Measurements from ENCODE around the gene PREX1.

GRCh38 chr20:48731536-48731935 lies 96.3 kb downstream of the PREX1 start:
- TF ChIP-seq CTCF (IDR thresholded peaks at IDR 0.05) (no peak), POLR2A (IDR thresholded peaks at IDR 0.05) (no peak), POLR2AphosphoS5 (IDR thresholded peaks at IDR 0.05; ENCODE audit: insufficient read depth in 1 of 2, low read depth in 1 of 2) (no peak)

All from vagina (tissue), 2 donors.